HCT116 (cell line): ENCODE measurements around the gene SFXN2. TPM values are rescaled to one million over a fixed set of nuclear protein-coding genes. Genes with fewer than 3 reads are reported as not detected.

Experiments used
- ATAC-seq: fragments of 200-7000 bp; cut with Tn5 transposase; 2 replicates; pipeline ENCODE4 v1.9.1; 2020; ENCODE audit warnings: mild to moderate bottlenecking, moderate library complexity
- BruUV-seq: library from RNA; stranded (reverse); fragments of 400-500 nt; replicated peaks from 2 replicates; lab custom pipeline; 2021; lab: Mats Ljungman, UMichigan
- CTCF ChIA-PET: fragments of 300-600 bp; sonication (Branson Sonifier 250); formaldehyde crosslinking; loops from one replicate; lab custom pipeline; 2021; ENCODE audit warnings: antibody characterized with exemption; lab: Charles Lee
- POLR2A ChIA-PET: fragments of 300-600, 350-600 bp; sonication (Branson Sonifier 250); formaldehyde crosslinking; loops from one replicate; lab custom pipeline; 2021; ENCODE audit warnings: antibody characterized with exemption; lab: Charles Lee
- RAD21 ChIA-PET, 2 experiments: fragments of 300-600 bp; sonication (Branson Sonifier 250); formaldehyde crosslinking; loops; one replicate each; lab custom pipeline; 2023; ENCODE audit warnings: low total read pairs in 2 of 2; ENCODE audit not compliant: uncharacterized antibody in 2 of 2, unreplicated experiment in 2 of 2, low non-redundant PET in 1 of 2; lab: Charles Lee
- DNase-seq: peaks from one replicate; pipeline ENCODE4 v3.0.0-alpha.2; 2010; ENCODE audit warnings: low read depth, low spot score
- H2AFZ ChIP-seq: fragments of 200-600 bp; shearing (Covaris generic), sonication (generic); 2 replicates; pipeline ENCODE4 v1.6.1; 2017; ENCODE audit warnings: low read depth, mixed run types, mixed read lengths, antibody characterized with exemption, low read length; ENCODE audit not compliant: poor library complexity, severe bottlenecking
- H3K27ac ChIP-seq: 2 replicates; pipeline ENCODE4 v1.5.1; 2012; ENCODE audit warnings: low read depth, low read length
- H3K27me3 ChIP-seq: fragments of 200-600 bp; sonication (generic); 2 replicates; pipeline ENCODE4 v1.6.1; 2016; ENCODE audit warnings: mixed run types, low read length, mixed read lengths; ENCODE audit not compliant: insufficient read depth
- H3K36me3 ChIP-seq, 2 experiments: fragments of 200-500 bp in 1 of 2; fragments of 200-600 bp in 1 of 2; sonication (Bioruptor generic) in 1 of 2; sonication (generic) in 1 of 2; 2 replicates each; pipeline versions ENCODE4 v1.5.1 to v1.6.1; 2014 to 2016; ENCODE audit warnings: low read length in 2 of 2, inconsistent platforms in 1 of 2, mixed read lengths in 1 of 2, mixed run types in 1 of 2; ENCODE audit not compliant: insufficient read depth in 2 of 2, control insufficient read depth in 1 of 2
- H3K4me1 ChIP-seq, 2 experiments: fragments of 200-600 bp in 1 of 2; sonication (generic) in 1 of 2; 2 replicates each; pipeline versions ENCODE4 v1.5.1 to v1.6.1; 2012 to 2017; ENCODE audit warnings: low read length in 2 of 2, inconsistent platforms in 1 of 2, mild to moderate bottlenecking in 1 of 2, mixed read lengths in 1 of 2, mixed run types in 1 of 2, moderate library complexity in 1 of 2; ENCODE audit not compliant: insufficient read depth in 2 of 2, control insufficient read depth in 1 of 2
- H3K4me2 ChIP-seq: fragments of 200-600 bp; sonication (generic); 2 replicates; pipeline ENCODE4 v1.6.1; 2017; ENCODE audit warnings: mixed run types, low read length, mixed read lengths
- H3K4me3 ChIP-seq, 2 experiments: fragments of 200-600 bp in 1 of 2; sonication (generic) in 1 of 2; replicated peaks in 1 of 2; 2 replicates each; pipeline ENCODE4 v1.5.1; 2011 to 2016; ENCODE audit warnings: low read length in 2 of 2, control low read depth in 1 of 2, low read depth in 1 of 2, mild to moderate bottlenecking in 1 of 2, mixed read lengths in 1 of 2, mixed run types in 1 of 2
- H3K79me2 ChIP-seq: fragments of 200-600 bp; sonication (generic); 2 replicates; pipeline ENCODE4 v1.6.1; 2017; ENCODE audit warnings: mild to moderate bottlenecking, mixed run types, low read length, moderate library complexity, mixed read lengths; ENCODE audit not compliant: insufficient read depth
- H3K9ac ChIP-seq: fragments of 200-600 bp; sonication (generic); 2 replicates; pipeline ENCODE4 v1.6.1; 2016; ENCODE audit warnings: low read length, mixed read lengths
- H3K9me2 ChIP-seq: fragments of 200-600 bp; sonication (generic), shearing (Covaris generic); 2 replicates; pipeline ENCODE4 v1.6.1; 2017; ENCODE audit warnings: mixed run types, mild to moderate bottlenecking, moderate library complexity; ENCODE audit not compliant: insufficient read depth
- H3K9me3 ChIP-seq, 2 experiments: fragments of 200-500 bp in 1 of 2; fragments of 200-600 bp in 1 of 2; sonication (Bioruptor generic) in 1 of 2; sonication (generic) in 1 of 2; 2 replicates each; pipeline ENCODE4 v1.6.1; 2014 to 2017; ENCODE audit warnings: low read length in 2 of 2, mixed read lengths in 2 of 2, inconsistent platforms in 1 of 2, low read depth in 1 of 2, mild to moderate bottlenecking in 1 of 2, mixed run types in 1 of 2, moderate library complexity in 1 of 2; ENCODE audit not compliant: control insufficient read depth in 1 of 2, insufficient read depth in 1 of 2
- H4K20me1 ChIP-seq: fragments of 200-600 bp; sonication (generic), shearing (Covaris generic); 2 replicates; pipeline ENCODE4 v1.6.1; 2017; ENCODE audit warnings: mixed run types, mild to moderate bottlenecking, moderate library complexity; ENCODE audit not compliant: insufficient read depth
- CBX3 ChIP-seq: IDR thresholded peaks from 2 replicates; pipeline ENCODE4 v1.6.1; 2012; ENCODE audit warnings: low read depth
- CEBPB ChIP-seq: IDR thresholded peaks from 2 replicates; pipeline ENCODE4 v1.6.1; 2012; ENCODE audit warnings: low read depth
- JUND ChIP-seq: IDR thresholded peaks from 2 replicates; pipeline ENCODE4 v1.6.1; 2012
- POLR2A ChIP-seq: IDR thresholded peaks from 2 replicates; pipeline ENCODE4 v1.7.0; 2011; ENCODE audit warnings: borderline replicate concordance; ENCODE audit not compliant: insufficient read depth, insufficient read length; ENCODE audit errors: extremely low read depth
- POLR2AphosphoS5 ChIP-seq: IDR thresholded peaks from 2 replicates; pipeline ENCODE4 v1.6.1; 2011; ENCODE audit warnings: mild to moderate bottlenecking, low read depth, low read length, moderate library complexity
- SRF ChIP-seq: IDR thresholded peaks from 2 replicates; pipeline ENCODE4 v1.6.1; 2012; ENCODE audit warnings: low read depth
- TCF7L2 ChIP-seq: IDR thresholded peaks from 2 replicates; pipeline ENCODE4 v1.7.0; 2011; ENCODE audit warnings: borderline replicate concordance, inconsistent platforms; ENCODE audit not compliant: insufficient read depth, insufficient read length; ENCODE audit errors: extremely low read depth
- intact Hi-C: fragments of 100-400 bp; cut with micrococcal nuclease; formaldehyde crosslinking; loops from 2 replicates; pipeline ENCODE4 v1.10.0; 2022
- total RNA-seq: library from RNA; stranded (reverse); gene quantifications from one replicate; pipeline ENCODE4 v1.2.1, GENCODE V29; 2021; ENCODE audit not compliant: unreplicated experiment
- TF ChIP-seq, protein P1 (sequence below): IDR thresholded peaks from 2 replicates; pipeline ENCODE4 v1.6.1; 2012
- TF ChIP-seq, protein P2 (sequence below), 3 experiments: fragments of 200-600 bp in 1 of 3; sonication (generic) in 1 of 3; IDR thresholded peaks in 2 of 3; conservative IDR thresholded peaks in 1 of 3; 2 replicates each; pipeline ENCODE4 v1.5.1; 2012 to 2017; ENCODE audit warnings: low read depth in 2 of 3, low read length in 2 of 3, antibody characterized with exemption in 1 of 3, borderline replicate concordance in 1 of 3, control low read depth in 1 of 3, mild to moderate bottlenecking in 1 of 3, mixed read lengths in 1 of 3, mixed run types in 1 of 3, moderate library complexity in 1 of 3; ENCODE audit not compliant: insufficient read depth in 1 of 3
- TF ChIP-seq, protein P3 (sequence below): IDR thresholded peaks from 2 replicates; pipeline ENCODE4 v1.6.1; 2012; ENCODE audit warnings: low read depth

Gene SFXN2
- total RNA-seq, 1 experiment from 2014 or later = 22.9 TPM

DNA sequence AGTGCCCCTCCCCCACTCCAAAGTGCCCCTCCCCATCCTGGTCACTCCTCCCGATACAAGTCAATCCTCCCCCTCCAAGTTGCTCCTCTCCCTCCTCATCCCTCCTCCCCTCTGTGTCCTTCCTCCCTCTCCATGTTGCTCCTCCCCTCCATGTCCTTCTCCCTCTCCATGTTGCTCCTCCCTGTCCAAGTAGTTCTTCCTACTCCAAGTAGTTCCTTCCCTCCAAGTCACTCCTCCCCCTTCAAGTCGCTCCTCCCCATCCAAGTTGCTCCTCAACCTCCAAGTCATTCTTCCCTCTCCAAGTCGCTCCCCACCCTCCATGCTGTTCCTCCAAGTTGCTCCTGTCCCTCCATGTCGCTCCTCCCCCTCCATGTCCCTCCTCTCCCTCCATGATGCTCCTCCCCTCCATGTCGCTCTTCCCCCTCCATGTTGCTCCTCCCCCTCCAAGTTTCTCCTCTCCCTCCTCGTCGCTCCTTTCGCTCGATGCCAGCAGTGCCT is 20.7 kb downstream of the SFXN2 start:
- TF ChIP-seq CEBPB (no peak), POLR2AphosphoS5 (no peak), SRF (no peak), POLR2A (no peak), JUND (no peak), TCF7L2 (no peak), CBX3 (no peak)
- TF ChIP-seq, protein P1, sequence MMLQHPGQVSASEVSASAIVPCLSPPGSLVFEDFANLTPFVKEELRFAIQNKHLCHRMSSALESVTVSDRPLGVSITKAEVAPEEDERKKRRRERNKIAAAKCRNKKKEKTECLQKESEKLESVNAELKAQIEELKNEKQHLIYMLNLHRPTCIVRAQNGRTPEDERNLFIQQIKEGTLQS = no peak
- TF ChIP-seq, protein P2, sequence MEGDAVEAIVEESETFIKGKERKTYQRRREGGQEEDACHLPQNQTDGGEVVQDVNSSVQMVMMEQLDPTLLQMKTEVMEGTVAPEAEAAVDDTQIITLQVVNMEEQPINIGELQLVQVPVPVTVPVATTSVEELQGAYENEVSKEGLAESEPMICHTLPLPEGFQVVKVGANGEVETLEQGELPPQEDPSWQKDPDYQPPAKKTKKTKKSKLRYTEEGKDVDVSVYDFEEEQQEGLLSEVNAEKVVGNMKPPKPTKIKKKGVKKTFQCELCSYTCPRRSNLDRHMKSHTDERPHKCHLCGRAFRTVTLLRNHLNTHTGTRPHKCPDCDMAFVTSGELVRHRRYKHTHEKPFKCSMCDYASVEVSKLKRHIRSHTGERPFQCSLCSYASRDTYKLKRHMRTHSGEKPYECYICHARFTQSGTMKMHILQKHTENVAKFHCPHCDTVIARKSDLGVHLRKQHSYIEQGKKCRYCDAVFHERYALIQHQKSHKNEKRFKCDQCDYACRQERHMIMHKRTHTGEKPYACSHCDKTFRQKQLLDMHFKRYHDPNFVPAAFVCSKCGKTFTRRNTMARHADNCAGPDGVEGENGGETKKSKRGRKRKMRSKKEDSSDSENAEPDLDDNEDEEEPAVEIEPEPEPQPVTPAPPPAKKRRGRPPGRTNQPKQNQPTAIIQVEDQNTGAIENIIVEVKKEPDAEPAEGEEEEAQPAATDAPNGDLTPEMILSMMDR (IDR thresholded peaks at IDR 0.05 in 2 of 3, conservative IDR thresholded peaks at IDR 0.05 in 1 of 3; ENCODE audit: borderline replicate concordance in 1 of 3, insufficient read depth in 1 of 3, low read depth in 2 of 3, low read length in 2 of 3) = no peak
- TF ChIP-seq, protein P3, sequence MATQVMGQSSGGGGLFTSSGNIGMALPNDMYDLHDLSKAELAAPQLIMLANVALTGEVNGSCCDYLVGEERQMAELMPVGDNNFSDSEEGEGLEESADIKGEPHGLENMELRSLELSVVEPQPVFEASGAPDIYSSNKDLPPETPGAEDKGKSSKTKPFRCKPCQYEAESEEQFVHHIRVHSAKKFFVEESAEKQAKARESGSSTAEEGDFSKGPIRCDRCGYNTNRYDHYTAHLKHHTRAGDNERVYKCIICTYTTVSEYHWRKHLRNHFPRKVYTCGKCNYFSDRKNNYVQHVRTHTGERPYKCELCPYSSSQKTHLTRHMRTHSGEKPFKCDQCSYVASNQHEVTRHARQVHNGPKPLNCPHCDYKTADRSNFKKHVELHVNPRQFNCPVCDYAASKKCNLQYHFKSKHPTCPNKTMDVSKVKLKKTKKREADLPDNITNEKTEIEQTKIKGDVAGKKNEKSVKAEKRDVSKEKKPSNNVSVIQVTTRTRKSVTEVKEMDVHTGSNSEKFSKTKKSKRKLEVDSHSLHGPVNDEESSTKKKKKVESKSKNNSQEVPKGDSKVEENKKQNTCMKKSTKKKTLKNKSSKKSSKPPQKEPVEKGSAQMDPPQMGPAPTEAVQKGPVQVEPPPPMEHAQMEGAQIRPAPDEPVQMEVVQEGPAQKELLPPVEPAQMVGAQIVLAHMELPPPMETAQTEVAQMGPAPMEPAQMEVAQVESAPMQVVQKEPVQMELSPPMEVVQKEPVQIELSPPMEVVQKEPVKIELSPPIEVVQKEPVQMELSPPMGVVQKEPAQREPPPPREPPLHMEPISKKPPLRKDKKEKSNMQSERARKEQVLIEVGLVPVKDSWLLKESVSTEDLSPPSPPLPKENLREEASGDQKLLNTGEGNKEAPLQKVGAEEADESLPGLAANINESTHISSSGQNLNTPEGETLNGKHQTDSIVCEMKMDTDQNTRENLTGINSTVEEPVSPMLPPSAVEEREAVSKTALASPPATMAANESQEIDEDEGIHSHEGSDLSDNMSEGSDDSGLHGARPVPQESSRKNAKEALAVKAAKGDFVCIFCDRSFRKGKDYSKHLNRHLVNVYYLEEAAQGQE = no peak
- Histone ChIP-seq H3K4me3 (no peak overlapping the region), H4K20me1 (no peaks in the 10 kb centered on the region), H3K9ac (no peak overlapping the region), H3K9me3 (no peaks in the 10 kb centered on the region), H3K4me2 (peak overlapping the region; percentile 5; the same call in 1 of the 2 replicates), H3K9me2 (no peaks in the 10 kb centered on the region), H3K4me1 (peaks cover 0 to 6% of the 10 kb centered on the region in 2 experiments; a peak in 2 of 4 replicates), H2AFZ (no peak overlapping the region), H3K27me3 (no peaks in the 10 kb centered on the region), H3K79me2 (no peaks in the 10 kb centered on the region), H3K27ac (no peak overlapping the region), H3K36me3 (peaks cover 8 to 14% of the 10 kb centered on the region in 2 experiments; a peak in 2 of 4 replicates)
- ChIA-PET POLR2A (interaction anchor here (1.1 to 1.9 kb wide), 2 partner anchors 8 to 20 kb away, joined by 3 to 4 read pairs; partner anchors contain the start of genes ARL3, SFXN2 and WBP1L), CTCF (no interaction called here), RAD21 (no interaction called here)
- ATAC-seq = peak; percentile 79
- intact Hi-C loops = loop anchor here (10.0 kb wide), 1 partner anchor 750 kb away; no protein-coding TSS in a partner anchor
- no peak for DNase-seq
- no TSS peak for BruUV-seq
